HG03095 (cell line): ENCODE data around the gene AFG3L2.

Experiments used
- ATAC-seq: cut with Tn5 transposase; IDR thresholded peaks from one replicate; pipeline ENCODE4 v1.9.1; 2021; ENCODE audit warnings: moderate library complexity; ENCODE audit not compliant: unreplicated experiment

The AFG3L2 gene

GRCh38 chr18:12362473-12363174 is 14.4 kb downstream of the AFG3L2 start:
- ATAC-seq = no peak

DNA sequence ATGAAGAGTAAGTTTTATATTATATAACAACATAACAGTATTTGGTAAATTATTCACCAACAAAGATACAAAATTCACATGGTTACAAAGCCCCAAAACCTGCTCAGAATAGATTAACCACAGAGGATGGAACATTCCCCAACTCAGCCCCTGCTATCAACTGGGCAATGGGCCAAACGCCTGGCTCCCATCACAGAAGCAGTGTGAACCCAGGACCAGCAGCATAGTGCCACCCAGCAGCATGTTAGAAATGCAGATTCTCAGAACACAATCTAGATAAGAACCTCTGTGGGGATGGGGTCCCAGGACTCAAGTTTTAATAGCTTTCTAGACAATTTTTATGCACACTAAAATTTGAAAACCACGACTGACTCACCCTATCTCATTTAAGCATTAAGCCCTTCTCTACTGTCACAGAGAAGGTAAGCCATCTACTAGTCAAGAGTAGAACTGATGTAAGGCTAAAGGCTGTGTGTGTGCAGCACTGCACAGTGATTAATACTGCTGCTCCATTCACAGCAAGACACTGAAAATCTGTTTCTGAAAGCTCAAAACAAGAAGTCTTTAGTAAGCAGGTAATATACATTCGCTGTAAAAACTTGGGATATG is 15.2 kb downstream of the AFG3L2 start:
- no peak for ATAC-seq

GRCh38 chr18:12359515-12359927 is 17.5 kb downstream of the AFG3L2 start:
- no peak for ATAC-seq

- no peak for ATAC-seq
Measured at GRCh38 chr18:12352188-12352587, 24.8 kb downstream of the AFG3L2 start.

- ATAC-seq = no peak
Measured at GRCh38 chr18:12347895-12348294, 29.1 kb downstream of the AFG3L2 start.

DNA sequence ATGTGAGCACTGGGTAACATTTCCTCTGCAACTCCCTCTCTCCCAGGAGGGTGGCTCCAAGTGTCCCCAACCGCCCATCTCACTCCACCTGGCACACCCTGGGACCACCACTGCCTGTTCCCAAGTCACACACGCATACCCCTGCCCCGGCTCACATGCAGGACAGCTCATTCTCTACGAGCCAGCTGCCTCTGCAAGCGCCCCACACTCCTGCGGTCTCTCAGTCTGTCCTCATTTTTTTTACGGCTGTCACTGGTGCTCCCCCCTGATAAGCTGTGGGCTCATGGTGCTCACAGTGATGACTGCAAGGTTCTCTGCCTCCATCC is 30.8 kb downstream of the AFG3L2 start:
- ATAC-seq = no peak

DNA sequence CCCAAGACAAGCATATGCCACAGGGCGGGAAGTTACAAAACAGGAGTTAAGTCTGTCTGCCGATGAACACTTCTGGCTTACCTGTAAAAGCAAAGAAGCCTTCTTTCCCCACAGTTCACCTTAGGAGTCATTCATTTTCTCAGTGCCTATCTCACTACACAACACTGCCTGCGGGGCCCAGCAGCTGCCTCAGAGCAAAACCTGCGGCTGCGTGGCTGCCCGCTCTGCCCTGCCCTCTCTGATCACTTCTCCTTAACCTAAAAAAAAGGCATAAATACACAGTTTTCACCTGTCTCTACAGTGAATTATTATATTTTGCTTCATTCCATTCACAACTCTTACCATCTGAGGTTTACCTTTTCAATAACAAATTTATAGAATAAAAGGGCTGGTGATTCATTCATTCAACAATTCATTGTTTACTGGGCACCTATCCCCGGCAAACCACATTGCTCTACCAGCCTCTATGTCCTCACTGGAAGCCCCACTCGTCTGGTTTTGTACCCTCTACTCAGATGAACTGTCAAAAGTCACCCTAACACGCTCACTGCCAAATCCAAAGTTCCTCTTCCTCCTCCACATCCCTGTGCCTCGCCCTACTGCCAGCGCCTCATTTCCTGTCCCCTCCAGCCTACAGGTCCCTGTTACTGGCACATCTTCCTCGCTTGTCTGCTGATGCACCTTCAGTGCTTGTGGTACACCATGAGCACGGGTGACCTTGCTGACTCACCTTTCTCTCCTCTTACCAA is 31.4 kb downstream of the AFG3L2 start:
- no peak for ATAC-seq

GRCh38 chr18:12342661-12343060 is 34.4 kb downstream of the AFG3L2 start:
- no peak for ATAC-seq

DNA sequence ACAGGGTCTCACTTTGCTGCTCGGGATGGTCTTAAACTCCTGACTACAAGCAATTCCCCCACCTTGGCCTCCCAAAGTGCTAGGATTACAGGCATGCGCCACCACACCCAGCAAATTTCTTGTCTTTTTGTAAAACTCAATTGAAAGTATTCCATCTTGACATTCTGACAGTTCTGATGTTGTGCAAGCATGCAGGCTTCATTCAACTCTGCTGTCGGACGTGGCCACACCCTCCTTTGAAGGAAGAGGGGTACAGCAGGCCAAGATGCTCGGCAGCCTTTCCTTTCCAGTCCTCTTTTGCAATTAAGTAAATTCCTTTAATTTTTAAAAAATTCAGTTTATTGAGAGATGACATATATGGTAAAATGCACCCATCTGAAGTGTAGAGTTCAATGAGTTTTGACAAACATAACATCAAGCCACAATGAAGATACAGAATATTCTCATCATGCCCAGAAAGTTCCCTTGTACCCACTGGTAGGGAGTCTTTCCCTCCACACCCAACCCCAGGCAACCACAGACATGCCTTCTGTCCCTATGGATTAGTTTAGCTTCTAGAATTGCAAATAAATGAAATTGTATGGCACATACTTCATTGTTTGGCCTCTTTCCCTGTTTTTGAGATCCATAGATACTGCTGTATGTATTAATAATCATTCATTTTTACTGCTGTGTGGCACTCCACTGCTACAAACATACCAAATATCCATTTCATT is 35.9 kb downstream of the AFG3L2 start:
- no peak for ATAC-seq

DNA sequence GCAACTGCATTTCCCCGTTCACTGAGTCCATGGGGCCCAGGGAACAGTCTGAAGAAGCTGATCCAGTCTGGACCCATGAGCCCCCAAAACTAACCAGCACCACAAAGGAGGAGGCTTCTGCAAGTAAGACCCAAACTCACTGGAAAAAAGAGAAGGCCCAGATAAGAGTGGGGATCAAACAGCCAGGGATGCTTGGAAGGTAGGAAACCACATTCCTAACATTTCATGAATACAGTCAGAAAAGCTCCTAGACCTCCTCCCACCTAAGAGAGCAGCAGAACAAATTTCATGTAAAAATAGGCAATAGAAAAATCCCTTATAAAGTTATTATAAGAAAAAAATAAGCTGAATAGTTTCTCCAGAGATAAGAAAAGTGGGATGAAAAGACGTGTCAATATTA is 38.6 kb downstream of the AFG3L2 start:
- no peak for ATAC-seq

DNA sequence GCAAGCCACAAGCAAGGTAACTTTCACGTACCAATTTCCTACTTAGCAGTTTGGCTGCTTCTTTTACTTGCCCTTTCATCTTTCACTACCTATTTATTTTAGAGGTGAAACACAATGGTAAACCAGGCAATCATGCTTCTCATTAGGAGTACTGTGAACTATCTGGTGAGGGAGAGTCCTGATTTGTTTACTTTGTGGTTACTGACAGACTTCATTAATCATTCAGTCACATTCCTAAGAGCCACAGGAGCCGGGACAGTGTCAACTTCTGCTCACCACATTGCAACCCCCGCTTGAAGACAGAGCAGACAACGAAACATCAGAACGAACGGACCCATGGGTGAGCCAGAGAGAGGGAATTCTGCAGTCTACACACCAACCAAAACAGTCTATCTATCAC is 40.1 kb downstream of the AFG3L2 start:
- ATAC-seq = no peak

DNA sequence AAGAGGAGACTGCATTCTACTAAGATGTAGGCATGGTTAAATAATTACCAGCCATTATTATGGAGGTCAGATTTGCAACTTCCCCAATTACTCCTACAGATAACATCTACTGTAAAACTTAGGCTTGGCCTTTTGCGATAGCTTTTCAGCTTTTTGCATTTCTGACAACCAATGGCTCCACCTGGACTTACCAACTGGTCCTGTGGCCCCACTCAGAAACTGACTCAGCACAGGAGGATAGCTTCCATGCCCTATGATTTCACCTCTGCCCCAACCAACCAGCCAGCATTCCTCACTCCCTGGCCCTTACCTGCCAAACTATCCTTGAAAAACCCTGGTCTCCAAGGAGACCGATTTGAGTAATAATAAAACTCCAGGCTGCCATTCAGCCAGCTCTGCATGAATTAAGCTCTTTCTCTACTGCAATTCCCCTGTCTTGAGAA is 40.8 kb downstream of the AFG3L2 start:
- ATAC-seq = no peak

DNA sequence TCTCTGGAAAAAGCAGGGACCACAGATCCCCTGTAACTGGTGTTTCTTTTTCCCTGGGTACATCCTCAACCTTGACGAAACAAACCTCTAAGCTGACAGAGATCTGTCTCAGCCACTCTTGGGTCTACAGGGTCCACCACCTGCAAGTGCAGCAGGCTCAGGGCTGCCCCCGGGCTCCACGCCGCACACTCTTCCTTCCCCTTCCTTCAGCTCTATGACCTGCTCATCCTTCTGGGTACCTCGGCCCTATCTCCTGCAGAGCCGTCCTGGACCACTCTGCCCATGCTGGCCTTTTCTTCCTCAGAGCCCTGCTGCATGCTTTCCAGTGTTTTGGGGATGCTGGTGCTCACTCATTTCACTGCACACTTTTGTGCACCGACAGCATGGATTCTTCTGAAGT is 41.5 kb downstream of the AFG3L2 start:
- ATAC-seq = no peak

DNA sequence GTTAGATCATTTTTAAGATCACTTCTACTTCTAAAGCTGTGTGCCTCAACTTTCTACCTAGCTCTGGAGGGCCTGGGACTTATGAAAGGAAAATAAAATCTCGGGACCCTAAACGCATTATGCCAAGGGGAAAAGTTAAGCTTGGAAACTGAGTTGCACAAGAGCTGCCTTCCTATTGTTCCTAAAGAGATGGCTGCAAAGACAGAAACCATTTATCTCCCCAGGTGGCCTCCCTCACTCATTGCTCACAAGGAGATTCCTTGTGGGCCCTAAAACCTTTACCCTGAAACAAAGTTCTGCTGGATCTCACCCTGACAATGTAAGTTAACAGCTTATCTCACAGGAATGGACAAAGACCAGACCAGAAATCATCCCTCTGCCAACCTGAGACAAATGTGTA is 42.2 kb downstream of the AFG3L2 start:
- ATAC-seq = no peak

DNA sequence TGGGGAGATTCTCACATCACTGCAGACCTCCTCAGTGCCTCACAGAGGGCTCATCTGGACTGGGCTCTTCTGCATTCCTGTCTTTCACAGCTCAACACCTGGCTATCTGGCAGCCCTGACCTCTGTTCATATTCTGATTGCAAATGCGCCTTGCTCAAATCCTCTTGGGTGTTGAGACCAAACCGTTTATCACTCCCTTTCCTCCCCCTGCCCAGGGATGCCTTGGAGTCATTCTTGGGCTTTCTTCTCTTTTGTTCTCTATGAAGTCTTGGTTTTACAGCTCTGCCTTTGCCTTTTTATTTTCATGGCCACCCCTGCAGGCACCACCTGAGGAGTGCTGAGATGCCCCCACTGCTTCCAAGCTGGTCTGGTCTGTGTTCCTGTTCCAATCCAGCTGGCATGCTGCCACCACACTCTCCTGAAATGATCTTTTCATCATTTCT is 42.6 kb downstream of the AFG3L2 start:
- no peak for ATAC-seq

DNA sequence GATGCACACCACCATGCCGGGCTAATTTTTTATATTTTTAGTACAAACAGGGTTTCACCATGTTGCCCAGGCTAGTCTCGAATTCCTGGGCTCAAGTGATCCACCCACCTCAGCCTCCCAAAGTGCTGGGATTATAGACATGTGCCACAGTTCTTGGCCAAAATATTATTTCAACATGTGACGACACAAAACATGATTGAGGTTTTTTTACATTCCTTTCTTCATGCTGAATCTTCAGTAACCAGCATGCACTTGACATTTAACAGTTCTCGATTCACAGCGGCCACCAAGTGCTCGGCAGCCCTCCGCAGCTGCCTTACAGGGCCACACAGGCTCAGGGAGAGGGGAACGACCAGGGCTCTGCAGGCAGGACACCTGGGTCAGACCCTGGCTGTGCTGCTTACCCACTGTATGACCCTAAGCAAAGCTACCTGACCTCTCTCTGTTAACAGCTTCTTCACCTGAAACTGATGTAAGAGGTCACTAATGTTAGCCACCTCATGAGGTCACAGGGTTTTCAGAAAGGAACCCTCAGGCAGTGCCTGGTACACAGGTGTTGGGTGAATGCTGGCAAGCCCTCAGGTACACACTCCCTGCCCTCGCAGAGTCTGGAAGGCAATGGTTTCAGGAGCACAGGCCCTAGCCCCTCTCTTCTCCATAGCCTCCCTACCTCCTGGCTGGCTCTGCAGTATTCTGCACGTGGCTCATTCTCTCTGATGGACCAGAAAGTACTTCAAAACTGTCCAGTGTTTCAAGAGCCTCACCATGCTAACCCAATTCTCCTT is 43.3 kb downstream of the AFG3L2 start:
- no peak for ATAC-seq

DNA sequence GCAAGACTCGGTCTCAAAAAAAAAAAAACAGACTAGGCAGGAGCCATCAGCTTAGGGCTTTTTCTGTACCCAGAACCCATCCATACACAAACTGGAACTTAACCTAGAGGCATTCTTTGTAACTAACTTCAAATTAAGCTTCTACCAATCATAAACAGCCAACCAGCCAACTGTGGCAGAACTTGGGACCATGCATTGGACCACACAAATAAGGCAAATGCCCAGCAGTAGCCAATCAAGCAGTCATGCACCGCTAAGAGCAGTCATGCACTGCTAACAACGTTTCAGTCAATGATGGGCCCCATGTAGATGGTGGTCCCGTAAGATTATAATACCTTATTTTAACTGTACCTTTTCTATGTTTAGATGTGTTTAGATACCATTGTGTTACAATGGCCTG is 46.3 kb downstream of the AFG3L2 start:
- ATAC-seq = no peak

DNA sequence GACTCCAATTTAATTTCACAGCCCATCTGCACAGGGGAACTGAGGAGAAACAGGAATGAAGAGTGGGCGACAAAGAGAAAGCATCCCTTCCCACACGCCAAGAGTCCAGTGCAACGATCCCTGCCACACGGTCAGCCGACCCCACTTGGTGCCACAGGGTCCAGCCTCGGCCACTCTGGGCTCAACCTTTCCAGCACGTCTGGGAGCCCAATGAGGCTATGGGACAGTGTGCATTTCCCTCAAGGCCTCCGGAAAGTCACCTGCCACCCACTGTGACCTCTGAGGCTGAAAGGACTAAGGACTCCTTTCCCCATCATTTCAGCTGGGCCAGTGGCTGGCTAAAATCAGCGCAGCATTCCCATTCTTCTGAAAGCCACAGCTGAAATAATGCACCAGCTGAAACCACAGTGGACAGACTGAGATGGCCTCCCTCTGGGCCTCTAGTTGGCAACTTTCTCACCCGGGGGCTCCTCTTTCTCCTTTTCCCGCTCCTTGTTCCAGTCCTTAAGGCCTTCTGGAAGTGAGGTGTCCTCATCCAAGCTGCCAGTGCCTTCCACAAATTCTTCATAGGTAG is 47.8 kb downstream of the AFG3L2 start:
- ATAC-seq = no peak

DNA sequence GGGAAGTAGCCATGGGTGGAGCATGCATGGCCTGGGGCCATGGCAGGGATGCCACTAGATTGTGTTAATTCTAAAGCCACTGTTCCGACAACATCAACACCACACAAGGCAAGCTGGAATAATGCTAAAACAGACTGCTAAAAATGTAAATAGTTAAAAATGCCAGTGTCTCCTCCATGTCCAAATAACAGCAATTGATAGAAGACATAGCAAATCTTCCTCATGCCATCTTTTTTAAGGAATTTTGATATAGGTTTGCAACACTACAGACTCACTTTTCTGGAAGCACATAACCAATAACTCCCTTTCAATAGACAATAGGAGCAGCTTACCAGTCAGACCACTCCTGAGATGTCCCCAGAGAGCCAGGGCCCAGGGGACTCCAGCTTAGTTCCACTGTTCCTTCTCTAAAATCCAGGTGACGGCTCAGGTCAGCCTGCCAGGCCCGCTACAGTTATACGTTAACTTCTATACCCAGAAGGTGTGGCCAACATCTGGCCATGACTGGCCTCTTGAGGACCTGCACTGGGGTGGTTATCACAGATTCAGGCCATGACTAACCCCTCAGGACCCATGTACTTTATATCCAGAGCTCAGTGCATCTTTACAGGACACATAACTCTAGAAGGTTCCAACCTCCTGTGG is 48.7 kb downstream of the AFG3L2 start:
- ATAC-seq = no peak
